MM.1S (cell line): ENCODE results near the gene CELA2A.

Source experiments
- CTCF ChIP-seq: fragments of 300-600 bp; sonication (generic); IDR thresholded peaks from 2 replicates; pipeline ENCODE4 v1.5.1; 2016; ENCODE audit warnings: antibody characterized with exemption, low read length, mixed read lengths
- EZH2 ChIP-seq: fragments of 300-600 bp; sonication (generic); optimal IDR thresholded peaks from 2 replicates; pipeline ENCODE3; 2017; ENCODE audit warnings: low read depth, mild to moderate bottlenecking, antibody characterized with exemption, low read length, mixed read lengths
- EZH2phosphoT487 ChIP-seq: fragments of 300-600 bp; sonication (generic); IDR thresholded peaks from 2 replicates; pipeline ENCODE4 v1.6.1; 2018; ENCODE audit warnings: antibody characterized with exemption, low read length

- TF ChIP-seq CTCF (no peak), EZH2 (no peak), EZH2phosphoT487 (no peak)
These were observed 7.0 kb upstream of the CELA2A start for GRCh38 chr1:15449567-15449966.
